Measurements from ENCODE around the gene TAT.

Gene TAT

GRCh38 chr16:71520550-71520949 is 56.3 kb downstream of the TAT start:
- no peak for TF ChIP-seq CTCF (IDR thresholded peaks at IDR 0.05; ENCODE audit: insufficient read depth, low read depth, low read length, missing control alignments)
- no peak overlapping the region for H3K4me3 ChIP-seq (ENCODE audit: low read depth, low read length)

More at GRCh38 chr16:71520550-71520949, 56.3 kb downstream of the TAT start:
- DNase-seq (ENCODE audit: low read depth), result no peak

Data from GM12865 (cell line).